Measurements from ENCODE around the gene ARPC3.
"Not testable (repeated sequence)": the region's sequence is repeated elsewhere in the genome, so short reads cannot be mapped to it uniquely, and the experiment has no call there.

DNA sequence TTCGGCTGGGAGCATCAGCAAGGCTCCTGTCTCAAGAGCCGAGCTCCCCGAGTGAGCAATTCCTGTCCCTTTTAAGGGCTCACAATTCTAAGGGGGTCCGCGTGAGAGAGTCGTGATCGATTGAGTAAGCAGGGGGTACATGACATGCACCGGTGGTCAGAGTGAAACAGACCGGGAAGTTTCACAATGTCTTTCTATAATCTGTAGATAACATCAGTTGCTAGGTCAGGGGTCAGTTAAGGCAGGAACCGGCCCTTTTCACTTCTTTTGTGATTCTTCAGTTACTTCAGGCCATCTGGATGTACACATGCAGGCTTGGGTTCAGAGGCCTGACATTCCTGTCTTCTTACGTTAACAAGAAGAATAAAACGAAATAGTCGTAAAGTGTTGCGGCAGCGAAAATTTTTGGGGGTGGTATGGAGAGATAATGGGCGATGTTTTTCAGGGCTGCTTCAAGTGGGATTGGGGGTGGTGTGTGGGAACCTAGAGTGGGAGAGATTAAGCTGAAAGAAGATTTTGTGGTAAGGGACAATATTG is 44.9 kb downstream of the ARPC3 start:
- TF ChIP-seq POLR2A (IDR thresholded peaks at IDR 0.05; ENCODE audit: low read depth, low read length); POLR2AphosphoS5 (IDR thresholded peaks at IDR 0.05; ENCODE audit: low read depth, low read length); TAF1 (IDR thresholded peaks at IDR 0.05; ENCODE audit: borderline replicate concordance, low read depth, low read length): not testable (repeated sequence)

All from GM12892 (cell line).